SK-N-SH treated with all-trans-retinoic acid at 6 μM for 48 hours (cell line): ENCODE results near the gene GALNT15.

ENCODE experiments used
- ATAC-seq: fragments of 200-7000 bp; cut with Tn5 transposase; 3 replicates; pipeline ENCODE4 v1.9.1; 2020; ENCODE audit warnings: mild to moderate bottlenecking, moderate library complexity
- ARNTL ChIP-seq: fragments of 450-650 bp; formaldehyde crosslinking; IDR thresholded peaks from 2 replicates; pipeline ENCODE4 v1.5.0; 2020; ENCODE audit warnings: low read depth, mild to moderate bottlenecking, moderate library complexity, borderline replicate concordance
- BACH2 ChIP-seq: fragments of 250-450 bp; sonication (Bioruptor Pico); IDR thresholded peaks from 2 replicates; pipeline ENCODE4 v1.9.0; 2021; ENCODE audit warnings: mild to moderate bottlenecking, borderline replicate concordance
- CSDC2 ChIP-seq: fragments of 250-450 bp; sonication (Bioruptor Pico); IDR thresholded peaks from 2 replicates; pipeline ENCODE4 v1.5.0; 2020; ENCODE audit warnings: mild to moderate bottlenecking, moderate library complexity
- GLIS3 ChIP-seq: fragments of 250-450 bp; sonication (Bioruptor Pico); IDR thresholded peaks from 2 replicates; pipeline ENCODE4 v1.5.0; 2020; ENCODE audit warnings: mild to moderate bottlenecking, moderate library complexity
- ISL1 ChIP-seq: fragments of 250-450 bp; sonication (Bioruptor Pico); IDR thresholded peaks from 2 replicates; pipeline ENCODE4 v2.1.2; 2022; ENCODE audit warnings: mild to moderate bottlenecking, moderate library complexity
- OSR1 ChIP-seq: fragments of 250-450 bp; sonication (Bioruptor Pico); IDR thresholded peaks from 2 replicates; pipeline ENCODE4 v1.8.0; 2022; ENCODE audit warnings: moderate library complexity, mild to moderate bottlenecking, inconsistent platforms
- PPARA ChIP-seq: fragments of 250-450 bp; sonication (Bioruptor Pico); IDR thresholded peaks from 2 replicates; pipeline ENCODE4 v1.5.0; 2020; ENCODE audit warnings: mild to moderate bottlenecking, borderline replicate concordance
- RARB ChIP-seq: fragments of 250-450 bp; sonication (Bioruptor Pico); IDR thresholded peaks from 2 replicates; pipeline ENCODE4 v1.8.0; 2021; ENCODE audit warnings: mild to moderate bottlenecking, moderate library complexity
- SNAI2 ChIP-seq: fragments of 250-450 bp; sonication (Bioruptor Pico); IDR thresholded peaks from 2 replicates; pipeline ENCODE4 v1.5.0; 2020; ENCODE audit warnings: mild to moderate bottlenecking, moderate library complexity
- TCF4 ChIP-seq: fragments of 250-450 bp; sonication (Bioruptor Pico); IDR thresholded peaks from 2 replicates; pipeline ENCODE4 v1.8.0; 2021; ENCODE audit warnings: mild to moderate bottlenecking, moderate library complexity, borderline replicate concordance
- ZC3H10 ChIP-seq: fragments of 250-450 bp; sonication (Bioruptor Pico); IDR thresholded peaks from 2 replicates; pipeline ENCODE4 v1.5.1; 2021; ENCODE audit warnings: mild to moderate bottlenecking, moderate library complexity
- ZFP3 ChIP-seq: fragments of 250-450 bp; sonication (Bioruptor Pico); IDR thresholded peaks from 2 replicates; pipeline ENCODE4 v1.5.0; 2020; ENCODE audit warnings: mild to moderate bottlenecking, moderate library complexity
- ZFP30 ChIP-seq: fragments of 450-650 bp; formaldehyde crosslinking; IDR thresholded peaks from 2 replicates; pipeline ENCODE4 v1.5.0; 2022; ENCODE audit warnings: mild to moderate bottlenecking, moderate library complexity
- ZNF565 ChIP-seq: fragments of 450-650 bp; formaldehyde crosslinking; conservative IDR thresholded peaks from 2 replicates; pipeline ENCODE4 v1.5.0; 2020; ENCODE audit warnings: low read depth, mild to moderate bottlenecking, moderate library complexity
- ZNF70 ChIP-seq: fragments of 450-650 bp; formaldehyde crosslinking; IDR thresholded peaks from 2 replicates; pipeline ENCODE4 v1.5.0; 2020; ENCODE audit warnings: mild to moderate bottlenecking, moderate library complexity
- ZNF8 ChIP-seq: fragments of 450-650 bp; formaldehyde crosslinking; IDR thresholded peaks from 2 replicates; pipeline ENCODE4 v1.5.0; 2020; ENCODE audit warnings: mild to moderate bottlenecking, moderate library complexity
- TF ChIP-seq, protein P1 (sequence below): fragments of 250-450 bp; sonication (Bioruptor Pico); IDR thresholded peaks from 2 replicates; pipeline ENCODE4 v1.5.1; 2020; ENCODE audit warnings: low read depth, mild to moderate bottlenecking, moderate library complexity
- TF ChIP-seq, protein P2 (sequence below): fragments of 250-450 bp; sonication (Bioruptor Pico); IDR thresholded peaks from 2 replicates; pipeline ENCODE4 v1.5.0; 2020; ENCODE audit warnings: mild to moderate bottlenecking, moderate library complexity
- TF ChIP-seq, protein P3 (sequence below): fragments of 250-450 bp; sonication (Bioruptor Pico); IDR thresholded peaks from 2 replicates; pipeline ENCODE4 v1.8.0; 2020; ENCODE audit warnings: mild to moderate bottlenecking, moderate library complexity, borderline replicate concordance
- TF ChIP-seq, protein P4 (sequence below): fragments of 250-450 bp; sonication (Bioruptor Pico); IDR thresholded peaks from 2 replicates; pipeline ENCODE4 v1.8.0; 2021; ENCODE audit warnings: low read depth, mild to moderate bottlenecking, moderate library complexity, borderline replicate concordance
- TF ChIP-seq, protein P5 (sequence below): fragments of 250-450 bp; sonication (Bioruptor Pico); IDR thresholded peaks from 2 replicates; pipeline ENCODE4 v1.5.1; 2021; ENCODE audit warnings: mild to moderate bottlenecking, moderate library complexity

The GALNT15 gene

DNA sequence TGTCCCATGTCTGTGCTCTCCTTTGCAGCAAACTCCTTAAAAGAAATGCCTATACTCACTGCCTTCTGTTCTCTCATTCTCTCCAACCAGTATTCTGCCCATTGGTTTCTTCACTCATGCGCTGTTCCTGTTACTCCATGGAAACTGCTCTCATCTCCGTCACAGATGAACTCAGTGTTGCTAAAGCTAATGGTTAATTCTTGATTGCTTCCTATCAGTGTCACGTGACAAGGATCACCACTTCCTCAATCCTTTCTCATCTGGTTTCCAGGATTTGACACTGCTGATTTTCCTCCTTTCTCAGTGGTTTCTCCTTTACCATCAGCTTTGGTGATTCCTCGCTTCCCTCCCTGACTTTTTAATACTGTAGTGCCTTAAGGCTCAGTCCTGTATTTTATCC, 87.7 kb downstream of the GALNT15 start:
- TF ChIP-seq, protein P1, sequence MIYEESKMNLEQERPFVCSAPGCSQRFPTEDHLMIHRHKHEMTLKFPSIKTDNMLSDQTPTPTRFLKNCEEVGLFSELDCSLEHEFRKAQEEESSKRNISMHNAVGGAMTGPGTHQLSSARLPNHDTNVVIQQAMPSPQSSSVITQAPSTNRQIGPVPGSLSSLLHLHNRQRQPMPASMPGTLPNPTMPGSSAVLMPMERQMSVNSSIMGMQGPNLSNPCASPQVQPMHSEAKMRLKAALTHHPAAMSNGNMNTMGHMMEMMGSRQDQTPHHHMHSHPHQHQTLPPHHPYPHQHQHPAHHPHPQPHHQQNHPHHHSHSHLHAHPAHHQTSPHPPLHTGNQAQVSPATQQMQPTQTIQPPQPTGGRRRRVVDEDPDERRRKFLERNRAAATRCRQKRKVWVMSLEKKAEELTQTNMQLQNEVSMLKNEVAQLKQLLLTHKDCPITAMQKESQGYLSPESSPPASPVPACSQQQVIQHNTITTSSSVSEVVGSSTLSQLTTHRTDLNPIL (CRISPR knock-in tag) = no peak
- no peak for ATAC-seq

DNA sequence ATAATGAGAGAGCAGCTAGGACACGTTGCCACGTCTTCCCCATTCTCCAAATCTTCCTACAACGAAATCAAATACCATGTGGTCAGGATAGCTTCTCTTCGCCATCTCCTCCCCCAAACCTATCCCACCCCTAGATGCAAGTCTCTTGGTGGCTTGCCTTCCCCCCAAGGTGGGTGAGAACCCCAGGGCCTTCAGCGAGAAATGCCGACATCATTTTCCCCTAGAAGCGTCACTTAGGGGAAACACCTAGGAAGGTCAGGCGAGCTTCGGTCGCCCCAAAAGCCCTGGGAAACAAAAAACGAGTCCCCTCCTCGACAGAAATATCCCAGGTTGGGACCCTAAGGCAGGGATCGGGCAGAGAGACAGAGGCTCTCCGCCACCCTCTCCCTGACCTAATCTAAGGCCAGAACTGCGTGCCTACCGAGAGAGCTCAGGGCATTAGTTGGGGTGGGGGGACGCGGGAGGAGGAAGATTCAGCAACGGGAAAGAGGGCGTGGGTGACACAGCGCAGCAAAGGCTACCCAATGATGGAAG, 89.8 kb downstream of the GALNT15 start:
- no peak for TF ChIP-seq PPARA (CRISPR knock-in tag)
- TF ChIP-seq ZNF565 = no peak
- TF ChIP-seq BACH2 (CRISPR knock-in tag) = no peak
- TF ChIP-seq OSR1 (CRISPR knock-in tag) = no peak
- TF ChIP-seq, protein P2, sequence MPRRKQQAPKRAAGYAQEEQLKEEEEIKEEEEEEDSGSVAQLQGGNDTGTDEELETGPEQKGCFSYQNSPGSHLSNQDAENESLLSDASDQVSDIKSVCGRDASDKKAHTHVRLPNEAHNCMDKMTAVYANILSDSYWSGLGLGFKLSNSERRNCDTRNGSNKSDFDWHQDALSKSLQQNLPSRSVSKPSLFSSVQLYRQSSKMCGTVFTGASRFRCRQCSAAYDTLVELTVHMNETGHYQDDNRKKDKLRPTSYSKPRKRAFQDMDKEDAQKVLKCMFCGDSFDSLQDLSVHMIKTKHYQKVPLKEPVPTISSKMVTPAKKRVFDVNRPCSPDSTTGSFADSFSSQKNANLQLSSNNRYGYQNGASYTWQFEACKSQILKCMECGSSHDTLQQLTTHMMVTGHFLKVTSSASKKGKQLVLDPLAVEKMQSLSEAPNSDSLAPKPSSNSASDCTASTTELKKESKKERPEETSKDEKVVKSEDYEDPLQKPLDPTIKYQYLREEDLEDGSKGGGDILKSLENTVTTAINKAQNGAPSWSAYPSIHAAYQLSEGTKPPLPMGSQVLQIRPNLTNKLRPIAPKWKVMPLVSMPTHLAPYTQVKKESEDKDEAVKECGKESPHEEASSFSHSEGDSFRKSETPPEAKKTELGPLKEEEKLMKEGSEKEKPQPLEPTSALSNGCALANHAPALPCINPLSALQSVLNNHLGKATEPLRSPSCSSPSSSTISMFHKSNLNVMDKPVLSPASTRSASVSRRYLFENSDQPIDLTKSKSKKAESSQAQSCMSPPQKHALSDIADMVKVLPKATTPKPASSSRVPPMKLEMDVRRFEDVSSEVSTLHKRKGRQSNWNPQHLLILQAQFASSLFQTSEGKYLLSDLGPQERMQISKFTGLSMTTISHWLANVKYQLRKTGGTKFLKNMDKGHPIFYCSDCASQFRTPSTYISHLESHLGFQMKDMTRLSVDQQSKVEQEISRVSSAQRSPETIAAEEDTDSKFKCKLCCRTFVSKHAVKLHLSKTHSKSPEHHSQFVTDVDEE = no peak
- no peak for TF ChIP-seq ZFP3 (CRISPR knock-in tag)
- no peak for TF ChIP-seq GLIS3 (CRISPR knock-in tag)
- no peak for TF ChIP-seq ZNF8
- no peak for TF ChIP-seq ARNTL (CRISPR knock-in tag)
- TF ChIP-seq ISL1 = no peak
- TF ChIP-seq, protein P3, sequence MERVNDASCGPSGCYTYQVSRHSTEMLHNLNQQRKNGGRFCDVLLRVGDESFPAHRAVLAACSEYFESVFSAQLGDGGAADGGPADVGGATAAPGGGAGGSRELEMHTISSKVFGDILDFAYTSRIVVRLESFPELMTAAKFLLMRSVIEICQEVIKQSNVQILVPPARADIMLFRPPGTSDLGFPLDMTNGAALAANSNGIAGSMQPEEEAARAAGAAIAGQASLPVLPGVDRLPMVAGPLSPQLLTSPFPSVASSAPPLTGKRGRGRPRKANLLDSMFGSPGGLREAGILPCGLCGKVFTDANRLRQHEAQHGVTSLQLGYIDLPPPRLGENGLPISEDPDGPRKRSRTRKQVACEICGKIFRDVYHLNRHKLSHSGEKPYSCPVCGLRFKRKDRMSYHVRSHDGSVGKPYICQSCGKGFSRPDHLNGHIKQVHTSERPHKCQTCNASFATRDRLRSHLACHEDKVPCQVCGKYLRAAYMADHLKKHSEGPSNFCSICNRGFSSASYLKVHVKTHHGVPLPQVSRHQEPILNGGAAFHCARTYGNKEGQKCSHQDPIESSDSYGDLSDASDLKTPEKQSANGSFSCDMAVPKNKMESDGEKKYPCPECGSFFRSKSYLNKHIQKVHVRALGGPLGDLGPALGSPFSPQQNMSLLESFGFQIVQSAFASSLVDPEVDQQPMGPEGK (CRISPR knock-in tag) = no peak
- no peak for TF ChIP-seq ZNF70
- no peak for TF ChIP-seq CSDC2 (CRISPR knock-in tag)
- TF ChIP-seq ZC3H10 (CRISPR knock-in tag) = no peak
- TF ChIP-seq, protein P4, sequence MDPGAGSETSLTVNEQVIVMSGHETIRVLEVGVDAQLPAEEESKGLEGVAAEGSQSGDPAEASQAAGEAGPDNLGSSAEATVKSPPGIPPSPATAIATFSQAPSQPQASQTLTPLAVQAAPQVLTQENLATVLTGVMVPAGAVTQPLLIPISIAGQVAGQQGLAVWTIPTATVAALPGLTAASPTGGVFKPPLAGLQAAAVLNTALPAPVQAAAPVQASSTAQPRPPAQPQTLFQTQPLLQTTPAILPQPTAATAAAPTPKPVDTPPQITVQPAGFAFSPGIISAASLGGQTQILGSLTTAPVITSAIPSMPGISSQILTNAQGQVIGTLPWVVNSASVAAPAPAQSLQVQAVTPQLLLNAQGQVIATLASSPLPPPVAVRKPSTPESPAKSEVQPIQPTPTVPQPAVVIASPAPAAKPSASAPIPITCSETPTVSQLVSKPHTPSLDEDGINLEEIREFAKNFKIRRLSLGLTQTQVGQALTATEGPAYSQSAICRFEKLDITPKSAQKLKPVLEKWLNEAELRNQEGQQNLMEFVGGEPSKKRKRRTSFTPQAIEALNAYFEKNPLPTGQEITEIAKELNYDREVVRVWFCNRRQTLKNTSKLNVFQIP (CRISPR knock-in tag) = no peak
- no peak for TF ChIP-seq SNAI2 (CRISPR knock-in tag)
- TF ChIP-seq TCF4 = no peak
- no peak; the same call in 2 of the 3 replicates for ATAC-seq

DNA sequence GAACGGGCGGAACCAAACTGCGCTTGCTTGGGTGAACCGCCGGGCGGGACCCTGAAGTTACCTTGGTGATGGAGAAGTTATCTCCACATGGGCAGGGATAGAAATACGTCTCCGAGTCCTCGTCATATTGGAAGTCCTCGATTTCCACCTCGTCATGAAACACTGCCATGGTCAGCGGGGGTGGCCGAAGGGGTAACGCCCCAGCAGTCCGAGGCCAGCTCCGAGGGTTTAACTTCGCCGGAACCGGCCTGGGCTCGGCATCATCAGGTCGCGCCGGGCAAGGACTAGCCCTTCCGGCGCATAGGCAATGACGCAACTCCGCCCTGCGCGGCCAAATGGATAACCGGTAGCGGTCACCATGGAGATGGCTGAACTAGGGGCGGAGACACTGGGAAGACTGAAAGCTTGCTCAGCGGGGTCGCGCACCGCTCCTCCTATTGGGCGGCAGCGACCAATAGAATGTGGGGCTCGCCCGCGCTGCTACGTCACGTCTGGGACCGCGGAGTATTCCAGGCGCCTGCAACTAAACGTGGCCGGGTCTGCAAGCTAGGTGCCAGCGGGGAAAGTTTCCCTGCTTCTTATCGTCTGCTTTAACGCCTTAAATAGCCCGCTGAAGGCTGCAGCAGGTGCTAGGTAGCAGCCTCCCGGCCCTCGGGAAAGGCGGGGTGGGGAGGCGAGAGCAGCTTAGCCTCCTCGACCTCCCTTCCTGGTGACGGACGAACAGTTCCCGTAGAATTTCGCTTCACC, 90.4 kb downstream of the GALNT15 start, which contains the start of the genes DPH3 and OXNAD1:
Gene DPH3 (minus strand): TSS at position 236 of the 747 bp plus-strand sequence. CDS start 67 bp downstream, at position 169.
Gene OXNAD1 (plus strand): TSS at position 505 of the 747 bp plus-strand sequence. CDS start 5,741 bp downstream, outside the sequence.
- peak; percentile 98 for ATAC-seq
- TF ChIP-seq ISL1 (no peak), ZNF565 (no peak), ZNF8 (no peak), GLIS3 (CRISPR knock-in tag) (no peak), RARB (CRISPR knock-in tag) (no peak), ZFP30 (CRISPR knock-in tag) (no peak), ZNF70 (no peak), SNAI2 (CRISPR knock-in tag) (no peak)
- TF ChIP-seq, protein P4 (CRISPR knock-in tag) = no peak
- TF ChIP-seq, protein P1 (CRISPR knock-in tag) = no peak
- TF ChIP-seq, protein P3 (CRISPR knock-in tag) = no peak
- TF ChIP-seq, protein P5, sequence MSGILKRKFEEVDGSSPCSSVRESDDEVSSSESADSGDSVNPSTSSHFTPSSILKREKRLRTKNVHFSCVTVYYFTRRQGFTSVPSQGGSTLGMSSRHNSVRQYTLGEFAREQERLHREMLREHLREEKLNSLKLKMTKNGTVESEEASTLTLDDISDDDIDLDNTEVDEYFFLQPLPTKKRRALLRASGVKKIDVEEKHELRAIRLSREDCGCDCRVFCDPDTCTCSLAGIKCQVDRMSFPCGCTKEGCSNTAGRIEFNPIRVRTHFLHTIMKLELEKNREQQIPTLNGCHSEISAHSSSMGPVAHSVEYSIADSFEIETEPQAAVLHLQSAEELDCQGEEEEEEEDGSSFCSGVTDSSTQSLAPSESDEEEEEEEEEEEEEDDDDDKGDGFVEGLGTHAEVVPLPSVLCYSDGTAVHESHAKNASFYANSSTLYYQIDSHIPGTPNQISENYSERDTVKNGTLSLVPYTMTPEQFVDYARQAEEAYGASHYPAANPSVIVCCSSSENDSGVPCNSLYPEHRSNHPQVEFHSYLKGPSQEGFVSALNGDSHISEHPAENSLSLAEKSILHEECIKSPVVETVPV (CRISPR knock-in tag) = no peak
